NCI-H2196 treated with DMSO at 0.1 percent for 48 hours (cell line): Measurements from ENCODE around the gene DCAF4L1.
A peak's percentile ranks its signal among the peaks of the same experiment; 100 is the strongest.

Experiments
- DNase-seq: peaks from one replicate; lab custom pipeline; 2025; ENCODE audit not compliant: unreplicated experiment; lab: John Stamatoyannopoulos, UW

Gene DCAF4L1

DNA sequence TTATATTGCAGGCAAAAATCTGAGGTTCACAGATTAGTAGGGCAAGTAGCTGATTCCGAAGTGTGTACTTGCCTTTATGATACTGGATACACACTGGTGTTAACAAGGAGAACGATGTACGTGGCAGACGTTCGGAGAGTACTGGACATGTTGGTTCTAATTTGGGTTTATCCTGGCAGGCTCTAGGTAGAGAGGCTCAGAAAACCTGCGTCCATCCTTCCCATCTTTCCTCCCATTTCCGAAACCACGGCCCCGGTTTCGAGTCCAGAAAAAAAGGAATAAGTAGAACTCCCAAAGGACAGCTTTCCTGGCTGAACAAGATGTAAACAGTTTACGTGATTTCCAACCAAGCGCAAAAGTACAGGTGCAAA, 8.4 kb downstream of the DCAF4L1 start:
- no peak for DNase-seq

DNA sequence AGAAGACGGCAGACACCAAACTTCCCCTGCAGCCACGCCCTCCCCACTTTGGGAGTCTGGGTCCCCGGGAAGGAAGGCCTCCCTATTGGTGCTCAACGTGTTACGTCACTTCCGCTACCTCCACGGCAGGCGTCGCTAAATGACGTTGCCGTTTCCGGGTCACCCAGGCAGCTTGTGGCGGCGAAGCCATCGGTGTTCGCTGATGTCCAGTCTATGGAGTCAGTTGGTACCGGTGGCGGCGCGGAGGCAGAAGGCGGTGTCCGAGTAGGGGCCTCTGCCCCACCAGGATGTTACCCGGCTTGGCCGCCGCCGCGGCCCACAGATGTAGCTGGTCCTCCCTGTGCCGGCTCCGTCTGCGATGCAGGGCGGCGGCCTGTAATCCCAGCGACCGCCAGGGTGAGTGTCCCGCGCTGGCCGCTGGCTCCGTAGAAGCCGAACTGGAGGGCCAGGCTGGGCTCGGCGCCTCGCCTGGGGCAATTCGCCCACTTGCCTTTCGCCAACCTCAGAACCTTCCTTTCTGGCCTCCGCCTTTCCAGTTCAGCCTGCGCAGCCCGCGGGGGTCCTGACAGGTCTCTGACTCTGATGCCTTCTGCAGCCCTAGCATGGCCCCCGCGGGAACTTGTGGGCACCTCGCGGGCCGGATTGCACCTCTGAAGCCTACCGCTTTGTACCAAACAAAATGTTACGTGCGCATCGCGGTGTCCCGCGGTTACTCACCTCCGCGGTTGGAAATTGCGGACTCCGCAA, 9.0 kb downstream of the DCAF4L1 start, which contains the start of gene SLC30A9:
Gene SLC30A9 (plus strand): TSS at position 166 of the 747 bp plus-strand sequence. CDS start 122 bp downstream, at position 288.
- DNase-seq, result peak; percentile 87

DNA sequence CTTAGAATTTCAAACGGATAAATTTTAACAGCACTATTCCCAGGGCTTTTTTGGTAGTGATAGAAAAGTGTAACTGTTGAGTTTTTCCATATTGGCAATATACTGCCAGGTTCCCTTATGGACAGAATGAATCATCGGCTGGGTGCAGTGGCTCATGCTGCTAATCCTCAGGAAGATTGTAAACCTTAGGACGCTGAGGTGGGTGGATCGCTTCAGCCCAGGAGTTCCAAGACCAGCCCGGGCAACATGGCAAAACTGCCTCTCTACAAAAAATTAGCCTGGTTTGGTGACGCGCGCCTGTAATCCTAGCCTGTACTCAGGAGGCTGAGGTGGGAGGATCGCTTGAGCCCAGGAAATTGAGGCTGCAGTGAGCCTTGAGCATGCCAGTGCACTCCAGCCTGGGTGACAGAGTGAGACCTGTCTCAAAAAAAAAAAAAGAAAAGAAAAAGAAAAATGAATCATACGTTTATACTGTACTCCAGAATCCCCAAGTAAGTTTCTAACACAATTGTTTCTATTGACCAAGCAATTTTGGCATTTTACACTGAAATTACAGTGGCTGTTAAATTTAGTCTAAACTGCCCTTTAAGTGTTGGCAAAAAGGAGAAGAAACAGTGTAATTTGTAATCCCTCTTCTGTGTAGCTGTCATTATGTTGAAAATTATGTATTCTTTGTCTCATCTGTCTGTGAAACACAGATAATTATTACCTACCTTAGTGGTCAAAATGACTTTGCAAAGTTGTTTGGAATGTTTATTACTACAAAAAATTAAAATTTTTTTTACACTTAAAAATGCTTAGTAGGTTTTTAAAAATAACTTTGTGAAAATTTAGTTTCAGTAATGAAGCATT, 10.6 kb downstream of the DCAF4L1 start:
- DNase-seq, result no peak

DNA sequence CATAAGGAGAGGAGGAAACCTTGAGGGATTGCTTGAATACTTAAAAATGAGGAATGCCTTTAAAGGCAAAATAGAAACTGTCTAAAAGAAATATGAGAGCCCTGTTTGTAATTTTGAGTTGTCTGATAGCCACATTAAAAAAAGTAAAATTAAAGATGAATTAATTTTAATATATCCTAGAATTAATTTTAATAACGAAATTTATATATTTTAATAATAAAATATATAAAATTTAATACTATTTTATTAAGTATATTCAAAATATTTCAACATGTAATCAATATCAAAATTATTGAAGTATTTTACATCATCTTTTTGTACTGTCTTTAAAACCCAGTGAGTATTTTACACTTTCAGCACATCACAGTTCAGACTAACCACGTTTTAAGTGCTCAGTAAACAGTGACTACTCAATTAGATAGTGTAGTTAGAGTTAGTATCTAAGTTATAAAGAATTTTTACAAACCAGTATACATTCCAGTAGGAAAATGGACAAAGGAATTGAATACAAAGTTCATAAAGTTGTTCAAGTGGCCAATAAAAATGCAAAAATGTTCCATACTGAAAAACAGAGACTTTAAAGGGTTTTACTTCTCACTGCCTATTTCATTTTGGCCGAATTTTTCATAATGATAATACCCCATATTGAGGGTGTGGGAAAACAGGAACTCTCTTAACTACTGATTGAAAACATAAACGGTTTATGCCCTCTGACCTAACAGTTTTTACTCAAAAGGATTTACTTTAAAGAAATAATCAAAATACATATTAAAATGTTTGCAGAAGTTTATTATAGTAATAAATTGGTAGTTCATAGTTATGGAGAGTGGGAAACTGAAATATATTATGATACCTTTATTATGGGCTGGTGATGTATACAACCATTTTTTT, 11.7 kb downstream of the DCAF4L1 start:
- no peak for DNase-seq

DNA sequence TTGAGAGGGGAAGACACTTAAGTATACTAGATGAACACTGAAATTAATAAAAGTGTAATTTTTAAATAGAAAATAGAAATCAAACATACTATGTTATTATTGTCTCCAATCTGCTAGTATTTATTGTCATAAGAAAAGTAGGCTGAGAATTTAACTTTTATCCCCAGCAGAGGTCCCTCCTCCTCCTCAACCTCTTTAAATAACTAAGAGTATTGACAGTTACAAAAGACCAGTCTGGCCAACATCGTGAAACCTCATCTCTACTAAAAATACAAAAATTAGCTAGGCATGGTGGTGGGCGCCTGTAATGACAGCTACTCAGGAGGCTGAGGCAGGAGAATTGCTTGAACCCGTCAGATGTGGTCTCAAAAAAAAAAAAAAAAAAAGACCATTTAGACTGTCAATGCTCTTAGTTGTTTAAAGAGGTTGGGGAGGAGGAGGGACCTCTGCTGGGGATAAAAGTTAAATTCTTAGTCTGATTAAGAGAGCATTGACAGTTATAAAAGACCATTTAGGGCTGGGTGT, 13.0 kb downstream of the DCAF4L1 start:
- no peak for DNase-seq

DNA sequence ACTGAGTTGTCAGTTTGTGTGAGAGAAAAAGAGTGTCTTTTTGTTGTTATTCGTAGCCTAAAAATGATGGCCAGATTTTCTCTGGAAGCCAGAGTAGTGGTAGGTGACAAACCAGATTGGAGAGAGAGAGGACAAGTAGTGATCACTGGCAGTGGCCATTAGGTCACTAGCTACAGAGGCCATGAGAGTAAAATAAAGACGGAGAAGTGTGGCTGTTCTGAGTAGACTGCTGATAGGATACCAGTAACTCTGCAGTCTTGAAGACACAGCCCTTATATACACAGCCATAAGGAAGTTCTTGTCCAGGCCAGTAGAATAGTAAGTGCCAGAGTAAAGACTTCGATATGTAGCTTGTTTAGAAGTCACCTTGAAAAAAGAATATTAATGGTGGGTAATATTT, 16.5 kb downstream of the DCAF4L1 start:
- no peak for DNase-seq

DNA sequence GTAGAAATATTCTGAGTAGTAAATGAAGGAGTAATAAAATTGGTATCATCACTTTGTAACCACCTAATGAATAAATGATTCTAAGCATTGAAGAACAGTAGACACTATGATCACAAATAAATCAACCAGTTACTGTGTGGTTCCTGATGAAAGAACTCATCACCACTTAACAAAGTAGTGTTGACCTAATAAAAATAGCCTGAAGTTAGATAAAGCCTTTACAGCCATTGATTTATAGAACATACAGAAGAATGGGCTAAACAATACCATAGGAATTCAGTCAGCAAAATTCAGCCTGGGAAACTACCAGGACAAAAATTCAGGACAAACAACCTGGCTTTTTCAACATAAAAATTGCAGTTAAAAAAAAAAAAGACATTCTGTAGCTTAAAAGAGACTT, 17.8 kb downstream of the DCAF4L1 start:
- DNase-seq, result no peak

DNA sequence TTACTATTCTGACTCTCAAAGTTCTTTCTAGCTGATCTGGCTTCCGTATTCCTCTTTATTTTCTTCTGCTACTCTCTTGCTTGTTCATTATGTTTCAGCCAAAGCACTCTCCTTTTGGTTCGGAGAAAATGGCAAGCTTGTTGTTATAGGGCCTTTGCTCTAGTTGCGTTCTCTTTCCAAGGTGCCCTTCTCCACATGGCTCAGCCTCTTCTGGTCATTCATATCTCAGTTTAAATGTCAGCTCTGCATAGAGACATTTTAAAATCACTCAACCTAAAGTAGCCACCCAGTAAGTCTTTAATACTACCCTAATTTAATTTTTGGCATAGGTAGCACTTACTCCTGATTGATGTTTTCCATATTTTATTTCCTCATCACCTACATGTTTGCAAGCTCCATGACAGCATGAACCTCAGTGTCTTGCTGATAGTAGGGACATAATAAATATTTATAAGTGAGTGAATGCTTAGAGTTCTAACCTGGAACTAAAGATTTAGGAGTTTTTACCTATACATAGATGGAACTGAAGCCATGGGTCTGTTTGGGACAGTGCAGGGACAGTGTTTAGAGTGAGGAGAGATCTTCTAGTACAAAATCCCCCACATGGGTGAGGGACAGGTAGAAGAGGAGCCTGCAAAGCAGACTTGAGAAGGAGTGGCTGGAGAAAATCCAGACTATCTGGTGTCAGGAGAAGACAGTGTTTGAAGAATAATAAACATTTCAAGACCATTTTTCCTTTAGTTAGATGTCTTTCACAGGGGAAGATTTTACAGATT, 26.6 kb downstream of the DCAF4L1 start:
- no peak for DNase-seq

DNA sequence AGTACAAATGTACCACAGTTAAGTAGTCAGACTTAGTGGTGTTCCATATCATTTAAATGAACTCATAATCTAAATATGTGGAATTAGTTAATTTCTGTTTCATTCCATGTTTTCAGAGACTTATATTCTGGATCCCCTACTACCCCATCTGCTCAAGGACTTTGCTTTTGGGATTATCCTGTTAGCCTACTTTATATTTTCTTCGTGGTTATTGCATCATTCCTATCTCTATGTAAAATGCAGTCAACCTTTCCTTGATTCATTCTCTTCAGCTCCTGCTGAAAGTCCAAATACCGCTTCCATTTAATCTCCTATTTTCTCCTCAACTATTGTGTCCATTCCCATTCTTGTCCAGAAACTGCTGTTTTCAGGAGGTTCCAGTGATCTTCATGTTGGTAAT, 33.9 kb downstream of the DCAF4L1 start:
- no peak for DNase-seq

DNA sequence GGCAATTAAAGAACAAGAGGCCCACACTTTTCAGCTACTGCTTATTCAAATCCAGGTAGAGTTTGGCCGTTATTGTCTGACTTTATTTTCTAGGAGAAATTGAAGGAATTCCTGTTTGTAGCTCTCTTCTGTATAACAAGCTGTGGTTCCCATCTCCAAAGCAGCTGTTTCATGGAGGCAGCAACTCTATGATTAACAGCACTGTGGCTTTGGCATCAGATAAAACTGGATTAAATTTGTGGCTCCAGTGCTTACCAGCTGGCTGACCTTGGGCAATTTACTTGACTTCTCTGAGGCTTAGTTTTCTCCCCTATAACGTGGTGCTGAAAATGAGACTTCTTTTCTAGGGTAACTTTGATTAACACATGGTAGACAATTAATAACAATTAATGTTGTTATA, 36.9 kb downstream of the DCAF4L1 start:
- no peak for DNase-seq
